Endometrium (tissue), 2 donors: ENCODE results near the gene DYNLRB1.

Experiments used
- FAIRE-seq: peaks from 2 replicates; lab custom pipeline; 2012; peaks lifted over from hg19 to GRCh38; lab: Jason Lieb, UNC
- donor health status: control.
- donor health status: control.

Gene DYNLRB1

GRCh38 chr20:34559311-34560140 is 43.3 kb downstream of the DYNLRB1 start:
- no peak for FAIRE-seq

- no peak for FAIRE-seq
These were observed 43.9 kb downstream of the DYNLRB1 start for GRCh38 chr20:34560141-34560523.

- no peak for FAIRE-seq
These were observed 44.4 kb downstream of the DYNLRB1 start for GRCh38 chr20:34560614-34561013.

GRCh38 chr20:34561661-34562060 is 45.4 kb downstream of the DYNLRB1 start:
- FAIRE-seq, result no peak

GRCh38 chr20:34562641-34563040 is 46.4 kb downstream of the DYNLRB1 start:
- no peak for FAIRE-seq

- no peak for FAIRE-seq
These were observed 48.6 kb downstream of the DYNLRB1 start for GRCh38 chr20:34564833-34565232.

GRCh38 chr20:34566978-34567891 is 51.0 kb downstream of the DYNLRB1 start:
- FAIRE-seq, result no peak

- FAIRE-seq, result no peak
These were observed 52.0 kb downstream of the DYNLRB1 start for GRCh38 chr20:34567892-34568865.

- no peak for FAIRE-seq
These were observed 53.4 kb downstream of the DYNLRB1 start for GRCh38 chr20:34569598-34569997.

- no peak for FAIRE-seq
These were observed 54.7 kb downstream of the DYNLRB1 start for GRCh38 chr20:34570859-34571306.

- no peak for FAIRE-seq
These were observed 55.5 kb downstream of the DYNLRB1 start for GRCh38 chr20:34571753-34572152.

- no peak for FAIRE-seq
These were observed 57.5 kb downstream of the DYNLRB1 start for GRCh38 chr20:34573541-34574300.

GRCh38 chr20:34574426-34574825 is 58.2 kb downstream of the DYNLRB1 start:
- no peak for FAIRE-seq

GRCh38 chr20:34574861-34575260 is 58.6 kb downstream of the DYNLRB1 start:
- no peak for FAIRE-seq

GRCh38 chr20:34575271-34575670 is 59.0 kb downstream of the DYNLRB1 start:
- FAIRE-seq, result no peak

GRCh38 chr20:34575756-34576155 is 59.5 kb downstream of the DYNLRB1 start:
- FAIRE-seq, result no peak

GRCh38 chr20:34577061-34577460 is 60.8 kb downstream of the DYNLRB1 start:
- no peak for FAIRE-seq

- FAIRE-seq, result no peak
These were observed 61.8 kb downstream of the DYNLRB1 start for GRCh38 chr20:34578025-34578424.

GRCh38 chr20:34578521-34578920 is 62.3 kb downstream of the DYNLRB1 start:
- FAIRE-seq, result no peak

GRCh38 chr20:34579191-34579978 is 63.2 kb downstream of the DYNLRB1 start:
- FAIRE-seq, result no peak
